Measurements from ENCODE around the gene NARF.

The NARF gene

DNA sequence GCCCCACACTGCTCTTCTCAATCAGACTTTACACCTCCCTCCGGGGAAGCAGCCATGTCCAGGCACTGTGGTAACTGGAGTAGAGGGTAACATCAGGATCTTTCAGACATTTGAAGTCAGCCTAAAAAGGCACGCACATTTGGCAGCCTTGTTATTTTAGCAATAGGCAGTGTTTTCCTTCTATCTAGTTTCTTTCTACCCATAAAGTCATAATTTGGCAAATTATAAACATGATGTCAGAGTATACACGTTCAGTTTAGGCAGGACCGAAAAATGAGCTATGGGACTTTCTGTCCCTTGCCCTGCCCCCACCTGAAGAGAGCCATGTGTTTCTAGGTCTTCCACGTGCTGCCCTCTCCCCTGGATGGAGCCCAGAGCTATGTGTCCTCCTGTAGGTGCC lies 21.1 kb downstream of the NARF start:
- DNase-seq = no peak

DNA sequence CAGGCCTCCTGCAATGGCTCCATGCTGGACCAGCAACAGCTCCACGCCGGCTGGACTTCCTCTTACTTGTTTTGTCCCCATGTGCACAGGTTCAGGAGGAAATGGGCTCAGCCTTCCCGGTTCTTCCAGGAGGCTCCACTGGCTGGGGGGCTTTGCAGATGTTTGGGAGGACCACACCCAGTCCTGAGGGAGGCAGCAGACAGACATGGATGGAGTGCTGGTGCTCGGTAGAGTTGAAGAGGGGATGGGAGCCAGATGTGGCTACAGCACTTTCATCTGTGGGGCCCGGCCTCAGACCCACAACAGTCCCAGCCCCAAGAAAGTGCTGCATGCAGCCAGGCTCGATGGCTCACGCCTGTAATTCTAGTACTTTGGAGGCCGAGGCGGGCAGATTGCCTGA lies 21.8 kb downstream of the NARF start:
- no peak for DNase-seq

DNA sequence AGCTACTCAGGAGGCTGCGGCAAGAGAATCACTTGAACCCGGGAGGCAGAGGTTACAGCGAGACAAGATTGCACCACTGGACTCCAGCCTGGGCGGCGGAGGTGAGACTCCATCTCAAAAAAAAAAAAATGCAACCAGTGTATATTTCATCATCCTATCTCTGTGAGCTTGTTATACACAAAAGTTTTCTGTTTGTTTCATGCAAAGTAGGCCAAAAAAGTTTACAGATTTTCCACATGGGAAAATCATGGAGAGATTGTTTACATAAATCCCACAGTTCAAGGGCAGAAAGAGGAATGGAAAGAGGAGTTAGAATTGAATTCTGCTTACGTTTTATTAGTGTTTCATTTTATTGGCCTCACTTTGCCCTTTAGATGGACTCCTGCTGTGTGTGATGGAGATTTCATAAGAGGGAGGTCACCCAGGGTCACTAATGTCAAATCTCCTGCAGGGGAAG lies 24.7 kb downstream of the NARF start:
- DNase-seq = no peak

DNA sequence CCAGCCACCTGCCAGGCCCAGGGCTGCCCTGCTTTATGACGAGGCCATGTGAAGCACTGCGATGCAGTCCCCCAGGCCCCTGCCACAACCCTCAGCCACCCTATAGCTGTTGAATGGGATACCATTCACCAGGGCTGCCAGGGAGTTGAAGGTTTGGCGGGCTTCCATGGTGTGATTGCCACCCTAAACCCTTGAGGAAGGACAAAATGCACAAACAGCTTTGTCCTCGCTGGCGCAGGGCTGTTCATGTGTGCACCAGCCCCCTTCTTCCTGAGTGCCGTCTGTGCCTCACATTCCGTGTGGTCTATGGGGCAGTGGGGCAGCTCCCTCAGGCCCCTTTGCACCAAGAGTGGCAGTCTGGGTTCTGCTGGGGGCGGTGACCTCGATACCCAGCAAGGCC lies 25.3 kb downstream of the NARF start:
- DNase-seq = no peak

DNA sequence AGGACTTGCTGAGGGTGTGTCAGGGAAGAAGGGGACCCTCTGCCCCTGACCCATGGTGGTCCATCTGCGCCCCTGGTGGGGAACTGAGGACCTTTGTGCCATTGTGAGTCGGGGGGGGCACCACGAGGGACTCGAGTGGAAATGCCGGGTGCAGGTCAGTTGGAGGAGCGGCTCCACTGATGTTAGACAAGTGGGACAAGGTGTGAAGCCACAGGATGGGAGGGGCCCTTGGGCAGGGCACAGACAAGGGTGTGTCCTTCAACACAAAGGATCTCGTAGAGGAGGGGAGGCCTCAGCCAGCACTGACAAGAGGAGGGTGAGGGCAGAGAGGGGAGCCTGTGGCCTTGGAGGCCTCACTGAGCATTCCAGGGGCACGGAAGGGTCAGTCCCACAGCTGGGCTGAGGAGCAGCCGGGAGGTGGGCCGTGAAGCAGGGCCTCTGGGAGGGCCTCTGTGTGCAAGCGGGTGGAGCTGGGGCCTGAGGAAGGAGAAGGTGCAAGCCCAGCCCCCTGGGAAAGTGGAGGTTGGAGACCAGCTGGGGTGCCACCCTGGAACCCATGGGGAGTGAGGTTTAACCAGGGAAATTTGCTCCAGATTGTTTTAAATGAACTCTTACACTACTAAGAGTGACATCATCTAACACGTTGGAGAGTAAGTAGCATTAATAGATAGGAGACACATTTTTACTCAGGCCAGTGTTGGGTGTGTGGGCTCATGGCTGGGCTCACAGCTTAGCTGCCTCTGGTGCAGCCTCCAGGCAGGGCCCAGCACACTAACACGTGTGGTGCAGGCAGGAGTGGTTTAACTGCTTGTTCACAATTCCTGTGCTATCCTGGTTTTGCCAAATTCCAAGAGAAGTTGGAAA lies 27.9 kb downstream of the NARF start:
- DNase-seq = no peak

DNA sequence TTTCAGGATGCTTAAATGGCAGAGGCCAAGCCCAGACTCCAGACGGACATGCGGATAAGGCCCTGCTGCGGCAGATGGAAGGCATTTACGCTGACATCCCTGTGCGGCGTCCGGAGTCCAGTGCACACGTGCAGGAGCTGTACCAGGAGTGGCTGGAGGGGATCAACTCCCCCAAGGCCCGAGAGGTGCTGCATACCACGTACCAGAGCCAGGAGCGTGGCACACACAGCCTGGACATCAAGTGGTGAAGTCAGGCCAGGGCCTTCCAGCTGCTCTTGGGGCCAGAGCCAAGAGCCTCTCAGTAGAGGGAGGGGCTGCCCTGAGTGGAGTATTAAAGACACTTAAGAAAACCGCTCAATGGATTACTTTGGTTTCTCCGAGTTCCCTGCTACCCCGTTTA lies 29.4 kb downstream of the NARF start:
- DNase-seq = no peak

DNA sequence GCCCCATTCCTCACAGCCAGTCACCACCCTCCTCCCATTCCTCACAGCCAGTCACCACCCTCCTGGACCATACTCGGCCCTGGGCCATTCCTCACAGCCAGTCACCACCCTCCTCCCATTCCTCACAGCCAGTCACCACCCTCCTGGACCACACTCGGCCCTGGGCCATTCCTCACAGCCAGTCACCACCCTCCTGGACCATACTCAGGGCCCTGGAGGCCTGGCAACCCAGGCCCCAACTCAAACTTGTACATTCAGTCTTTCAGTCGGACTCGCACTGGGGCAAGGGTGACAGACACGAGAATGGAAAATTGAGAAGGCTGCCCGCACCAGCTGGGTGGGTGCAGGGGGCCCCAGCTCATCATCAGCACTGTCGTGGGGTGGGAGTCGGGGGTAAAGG lies 30.6 kb downstream of the NARF start:
- DNase-seq = no peak

DNA sequence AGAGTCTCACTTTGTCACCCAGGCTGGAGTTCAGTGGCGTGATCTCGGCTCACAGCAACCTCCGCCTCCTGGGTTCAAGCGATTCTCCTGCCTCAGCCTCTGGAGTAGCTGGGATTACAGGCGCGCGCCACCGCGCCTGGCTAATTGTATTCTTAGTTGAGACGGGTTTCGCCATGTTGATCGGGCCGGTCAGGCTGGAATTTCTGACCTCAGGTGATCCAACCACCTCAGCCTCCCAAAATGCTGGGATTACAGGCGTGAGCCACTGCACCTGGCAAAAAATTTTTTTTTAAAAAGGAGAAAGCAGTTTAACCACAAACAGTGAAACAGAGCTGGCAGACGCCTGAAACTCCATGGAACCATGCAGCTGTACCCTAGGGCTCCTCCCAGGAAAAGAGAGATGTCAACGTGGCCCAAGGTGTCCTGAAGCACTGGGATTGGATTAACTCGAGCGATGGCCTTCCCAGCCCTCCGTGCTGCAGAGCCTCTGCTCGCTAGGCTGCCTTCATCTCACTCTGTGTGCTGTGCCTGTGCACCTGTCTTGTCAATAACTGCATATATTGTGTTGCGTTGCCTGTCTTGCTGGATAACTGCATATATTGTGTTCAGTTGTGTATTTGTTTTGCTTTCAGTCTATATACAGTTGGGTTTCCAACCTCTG lies 31.4 kb downstream of the NARF start:
- no peak for DNase-seq

DNA sequence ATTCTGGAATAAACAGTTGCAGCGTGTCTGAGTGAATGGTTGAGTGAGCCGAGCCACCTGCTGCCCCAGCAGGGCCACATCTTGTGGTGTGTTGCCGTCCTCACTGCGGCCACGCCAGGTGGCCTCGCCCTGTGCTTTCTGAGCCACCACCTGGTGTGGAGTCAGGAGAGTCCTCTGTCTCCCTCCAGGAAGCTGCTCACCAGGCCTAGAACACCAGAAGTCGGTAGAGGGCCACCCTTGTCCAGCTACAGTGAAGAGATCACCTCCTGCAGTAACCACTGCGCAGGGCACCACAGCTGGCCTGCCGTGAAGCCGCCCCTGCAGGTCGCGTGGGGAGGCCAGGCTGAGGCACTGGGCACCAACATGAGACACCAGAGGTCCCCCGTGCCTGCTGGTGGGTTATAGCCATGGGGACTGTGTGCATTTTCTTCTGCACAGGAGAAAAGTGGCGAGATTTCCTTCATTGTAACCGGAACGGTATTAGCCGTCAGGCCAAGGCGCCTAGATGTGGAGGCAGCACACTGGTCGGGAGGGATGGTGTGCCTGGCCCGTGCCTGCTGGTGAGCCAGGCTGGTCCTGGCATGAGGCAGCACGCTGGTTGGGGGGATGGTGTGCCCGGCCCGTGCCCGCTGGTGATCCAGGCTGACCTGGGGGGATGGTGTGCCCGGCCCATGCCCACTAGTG lies 32.1 kb downstream of the NARF start:
- no peak for DNase-seq

DNA sequence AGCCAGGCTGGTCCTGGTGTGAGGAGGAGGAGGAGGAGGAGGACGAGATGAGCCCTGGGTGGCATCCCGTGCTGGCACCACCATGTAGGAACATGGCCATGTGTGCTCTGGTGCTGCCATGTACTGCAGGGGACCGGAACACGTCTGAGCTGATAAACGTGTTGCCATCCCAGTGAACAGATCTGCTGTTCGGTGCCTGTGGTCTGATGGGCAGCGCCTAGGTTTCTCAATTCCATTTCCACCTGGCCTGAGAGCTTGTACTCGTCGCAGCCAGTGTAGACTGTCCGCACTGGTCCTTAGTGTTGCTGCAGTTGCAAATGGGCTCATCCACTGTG lies 32.6 kb downstream of the NARF start:
- no peak for DNase-seq

DNA sequence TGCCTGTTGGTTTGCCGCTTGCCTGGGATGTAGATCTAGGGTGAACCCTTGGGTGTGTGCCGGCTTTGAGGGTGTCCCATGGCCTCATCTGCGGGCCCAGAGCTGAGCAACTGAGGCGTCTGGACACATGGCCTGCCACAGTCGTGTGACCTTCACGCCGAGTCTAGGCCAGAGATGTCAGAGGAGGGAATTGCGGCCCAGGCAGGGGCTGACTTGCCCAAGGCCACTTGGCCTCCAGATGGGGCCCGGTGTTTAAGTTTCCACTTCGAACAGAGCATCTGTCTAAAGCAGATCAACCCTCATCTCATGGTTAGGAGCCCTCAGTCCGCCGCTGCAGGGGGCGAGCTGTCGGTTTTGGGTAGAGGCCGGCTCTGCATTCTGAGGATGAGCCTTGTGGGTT lies 33.0 kb downstream of the NARF start:
- DNase-seq = no peak

DNA sequence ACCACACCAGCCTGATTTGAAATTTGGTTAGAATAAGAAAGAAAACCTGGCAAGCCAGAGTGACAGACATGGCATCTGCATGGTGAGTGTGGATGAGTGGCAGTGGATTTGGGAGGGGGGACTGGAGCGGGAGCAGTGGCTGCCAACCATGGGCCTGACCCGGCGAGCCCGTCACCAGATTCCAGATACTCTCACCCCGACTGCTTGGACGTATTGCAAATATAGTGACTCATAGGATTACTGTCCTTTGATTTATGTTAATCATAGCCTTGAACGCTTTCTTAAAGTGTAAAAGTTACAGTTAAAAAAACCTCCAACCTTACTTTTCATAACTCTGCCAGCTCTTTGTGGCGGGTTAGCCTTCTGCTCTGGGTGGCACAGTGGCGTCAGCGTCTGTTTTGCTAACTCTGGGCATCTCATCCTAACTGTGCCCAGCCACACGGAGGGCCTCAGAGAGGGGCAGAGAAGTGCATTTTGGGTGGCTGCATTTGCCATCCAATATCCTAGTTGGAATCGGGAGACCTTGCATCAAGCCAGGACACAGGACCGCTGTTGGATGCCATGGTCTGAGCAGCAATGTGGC lies 34.2 kb downstream of the NARF start:
- DNase-seq = no peak

DNA sequence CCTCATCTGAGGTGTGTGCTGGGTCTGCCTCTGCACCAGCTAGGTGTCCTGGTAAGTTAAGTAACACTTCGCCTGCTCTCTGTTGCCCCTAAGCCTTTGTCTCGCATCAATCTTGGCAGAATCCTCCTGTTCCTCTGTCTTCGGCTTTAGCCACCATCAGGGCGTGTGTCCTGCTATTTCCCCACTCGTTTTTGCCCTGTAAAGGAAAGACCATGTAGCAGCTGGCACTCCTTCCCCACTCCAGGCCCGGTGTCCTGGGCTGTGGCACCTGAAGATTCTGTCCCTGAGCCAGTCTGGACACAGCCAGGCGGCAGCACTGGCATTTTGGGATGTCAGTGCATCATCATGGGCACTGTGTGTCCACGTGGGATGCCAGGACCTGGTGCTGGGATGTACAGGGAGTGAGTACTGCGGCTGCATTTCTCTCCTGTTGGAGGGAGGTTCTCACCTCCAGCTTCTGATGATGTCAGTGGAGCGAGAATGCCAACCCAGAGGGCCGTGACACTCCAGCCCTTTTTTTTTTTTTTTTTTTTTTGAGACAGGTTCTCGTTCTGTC lies 34.8 kb downstream of the NARF start:
- no peak for DNase-seq

DNA sequence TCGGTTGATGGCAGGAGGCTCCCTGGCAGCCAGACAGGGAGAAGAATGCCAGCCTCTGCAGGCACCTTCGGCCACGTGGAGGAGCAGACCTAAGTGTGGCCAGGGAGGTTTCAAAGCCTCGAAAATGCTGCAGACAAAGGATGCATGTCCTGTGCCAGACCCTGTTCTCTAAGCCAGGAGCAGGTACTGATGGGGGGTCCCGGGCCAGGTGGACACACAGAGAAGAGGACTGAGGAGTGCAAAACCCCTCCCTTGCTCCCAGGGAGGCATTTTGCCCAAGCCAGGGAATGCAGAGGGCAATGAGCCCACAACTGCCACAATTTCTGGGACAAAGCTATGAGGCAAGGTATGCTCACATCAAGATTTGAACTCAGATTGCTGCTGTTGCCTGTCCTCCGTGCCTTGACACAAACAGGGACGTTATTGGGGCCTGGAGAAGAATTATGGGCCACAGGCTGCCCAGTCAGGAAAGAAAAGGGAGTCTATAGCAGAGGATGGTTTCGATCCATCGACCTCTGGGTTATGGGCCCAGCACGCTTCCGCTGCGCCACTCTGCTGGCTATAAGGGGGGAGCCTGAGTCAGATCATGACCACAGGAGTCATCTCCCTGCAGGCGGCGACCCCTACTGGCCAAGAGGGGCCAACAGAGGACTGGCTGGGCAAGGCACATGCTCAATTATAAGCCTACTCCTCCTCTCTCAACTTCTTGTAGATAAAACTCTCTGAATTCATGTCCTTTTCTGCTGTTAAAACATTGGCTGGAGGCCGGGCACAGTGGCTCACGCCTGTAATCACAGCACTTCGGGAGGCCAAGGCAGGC lies 35.9 kb downstream of the NARF start:
- peak; percentile 87 for DNase-seq

DNA sequence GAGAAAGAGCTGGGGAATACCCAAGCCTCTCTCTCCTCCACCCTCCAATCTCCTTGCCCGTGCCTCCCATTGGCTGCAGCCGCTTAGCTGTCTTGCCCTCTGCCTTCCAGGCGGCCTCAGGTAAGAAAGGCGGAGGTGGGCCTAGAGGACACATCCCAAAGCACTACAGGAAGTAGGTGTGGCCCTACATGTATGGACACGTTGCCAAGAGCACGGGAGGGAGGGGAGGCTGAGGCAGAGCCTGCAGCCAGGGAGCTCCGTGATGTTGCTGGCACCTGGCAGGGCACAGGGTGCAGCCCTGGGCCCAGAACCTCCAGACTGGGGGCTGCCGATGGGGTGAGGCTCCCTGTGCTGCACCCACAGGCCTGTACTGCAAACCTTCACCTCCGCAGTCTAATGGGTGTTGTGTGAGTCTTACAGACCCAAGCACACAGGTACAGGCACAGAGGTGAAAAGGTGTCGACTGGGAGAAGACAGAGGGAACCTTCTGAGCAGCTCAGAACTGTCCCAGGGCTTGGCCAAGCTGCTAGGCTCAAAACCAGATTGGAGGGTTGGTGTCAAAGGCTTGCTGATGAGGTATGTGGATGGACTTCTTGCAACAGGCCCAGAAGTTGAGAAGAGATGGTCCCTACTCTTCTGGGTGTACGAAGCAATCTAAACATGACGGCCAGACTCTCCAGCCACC lies 37.4 kb downstream of the NARF start:
- no peak for DNase-seq

DNA sequence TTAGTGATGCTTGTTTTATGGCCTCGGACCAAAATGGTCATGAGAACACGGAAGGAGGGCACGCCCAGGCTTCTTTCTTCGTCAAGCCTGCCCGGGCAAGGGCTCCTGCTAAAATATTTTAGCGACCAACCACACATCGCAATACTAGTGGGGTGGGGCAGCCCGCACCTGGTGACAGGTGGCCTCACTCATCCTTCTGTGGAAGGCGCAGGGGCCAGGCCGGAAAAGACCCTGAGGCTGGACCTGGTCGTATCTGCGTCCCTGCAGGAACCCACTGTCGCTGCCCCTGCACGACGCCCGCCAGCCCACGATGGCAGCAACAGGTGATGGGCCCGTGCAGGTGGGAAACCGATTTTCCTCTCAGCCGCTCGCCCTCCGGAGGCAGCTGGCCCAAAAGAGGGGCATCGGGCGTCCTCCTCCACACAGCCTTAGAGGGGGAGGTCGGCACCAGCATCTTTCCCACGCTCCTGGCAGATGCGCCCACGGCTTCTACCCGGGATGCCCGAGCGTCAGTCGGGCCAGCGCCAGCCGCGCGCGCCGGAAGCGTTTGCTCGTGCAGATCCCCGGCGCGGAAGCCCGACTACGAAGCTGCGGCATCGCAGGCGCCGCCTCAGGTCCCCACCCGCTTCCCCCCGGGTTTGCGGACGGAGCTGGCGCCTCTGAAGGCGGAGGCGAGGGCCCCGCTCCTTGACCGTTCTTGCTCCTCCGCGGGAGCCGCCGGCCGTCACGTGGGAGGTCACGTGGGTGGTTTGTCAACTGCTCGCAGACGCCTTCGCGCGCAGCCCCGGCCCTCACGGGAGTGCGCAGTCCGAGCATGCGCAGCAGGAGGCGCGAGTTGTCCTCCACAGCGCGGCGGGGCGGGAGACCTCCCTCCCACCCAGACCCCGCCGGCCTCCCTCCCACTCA lies 38.2 kb downstream of the NARF start:
- DNase-seq = peak; percentile 92

DNA sequence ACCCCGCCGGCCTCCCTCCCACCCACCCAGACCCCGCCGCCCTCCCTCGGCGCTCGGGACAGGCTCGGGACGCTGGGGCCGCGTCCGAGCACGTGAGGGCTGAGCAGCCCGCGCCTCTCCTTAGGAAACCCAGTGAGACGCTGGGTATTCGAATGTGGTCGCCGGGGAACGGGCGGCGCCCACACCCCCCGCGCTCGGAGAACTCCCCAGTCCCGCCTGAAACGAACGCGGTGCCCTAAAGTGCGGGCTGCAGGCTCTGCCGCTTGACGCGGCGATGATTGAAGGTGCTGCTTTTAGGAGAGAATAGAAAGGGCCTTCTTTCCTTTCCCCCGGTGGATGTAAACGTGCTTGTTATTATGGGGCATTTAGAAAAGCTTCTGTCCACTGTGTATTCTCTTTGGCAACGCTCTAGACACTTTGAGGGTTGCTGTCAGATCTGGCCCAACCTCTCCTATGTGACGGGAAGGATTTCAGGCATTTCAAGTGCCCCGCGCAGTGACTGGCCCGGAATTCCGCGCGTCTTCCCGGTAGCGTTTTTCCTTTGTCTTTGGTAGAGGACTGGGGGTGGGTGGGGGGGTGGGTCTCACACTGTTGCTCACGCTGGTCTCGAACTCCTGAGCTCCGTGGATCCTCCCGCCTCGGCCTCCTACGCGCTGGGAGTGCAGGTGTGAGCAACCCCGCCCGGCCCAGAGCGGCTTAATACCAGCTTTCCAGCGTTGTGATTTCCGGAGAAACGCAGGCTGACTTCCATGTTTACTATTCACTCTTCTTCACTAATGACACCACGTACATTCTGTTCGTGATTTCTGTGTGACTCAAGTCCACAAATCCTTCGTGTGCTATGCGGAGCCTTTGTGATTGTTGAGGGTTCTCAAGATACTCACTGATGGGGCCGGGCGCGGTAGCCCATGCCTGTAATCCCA lies 39.2 kb downstream of the NARF start:
- DNase-seq = peak; percentile 57

DNA sequence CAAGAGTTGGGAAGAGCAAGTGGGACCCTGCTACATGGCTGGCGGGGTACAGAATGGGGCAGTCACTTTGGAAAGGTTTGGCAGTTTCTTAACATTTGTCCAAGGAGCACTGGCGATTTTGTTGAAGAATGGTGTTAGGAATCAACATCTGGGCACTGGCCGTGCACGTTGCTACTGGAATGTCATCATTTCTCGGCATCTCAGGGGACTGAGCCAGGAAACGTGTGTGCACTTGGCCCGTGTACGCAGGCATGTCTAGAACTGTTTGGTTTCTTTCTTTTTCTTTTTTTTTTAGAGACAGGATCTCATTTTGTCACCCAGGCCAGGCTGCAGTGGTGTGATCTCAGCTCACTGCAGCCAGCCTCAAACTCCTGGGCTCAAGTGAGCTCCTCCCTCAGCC lies 43.7 kb downstream of the NARF start:
- DNase-seq = no peak

DNA sequence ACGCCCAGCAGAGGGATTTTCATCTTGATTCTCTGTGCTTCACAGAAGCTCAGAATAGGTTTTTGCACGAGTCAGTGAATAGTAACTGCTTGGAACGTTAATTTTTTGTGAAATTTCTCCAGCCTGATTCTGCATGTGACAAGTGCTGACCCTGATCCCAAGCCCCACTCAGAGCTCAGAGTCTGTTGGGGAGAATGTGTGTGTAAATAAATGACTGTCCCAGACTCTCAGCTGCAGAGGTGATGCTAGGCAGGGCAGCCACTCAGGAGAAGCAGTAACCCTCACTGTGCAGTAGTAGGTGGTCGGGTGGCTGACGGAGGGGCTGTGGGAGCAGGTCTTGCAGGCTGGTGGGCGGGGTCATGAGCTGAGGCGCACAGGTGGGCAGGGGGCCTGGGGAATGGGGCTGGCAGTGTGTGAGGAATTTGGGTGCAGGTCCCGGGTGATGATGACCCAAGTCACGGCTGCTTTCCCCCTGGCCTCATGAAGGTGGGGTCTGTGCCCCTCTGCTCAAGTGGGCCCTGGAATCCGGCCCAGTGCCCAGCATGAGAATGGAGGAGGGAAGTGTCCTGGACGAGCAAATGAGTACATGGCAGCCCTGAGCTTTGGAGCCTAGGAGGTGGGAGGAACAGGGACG lies 44.7 kb downstream of the NARF start:
- DNase-seq = no peak
